NCI-H1048 (cell line): Measurements from ENCODE around the gene DEUP1.
"Not testable (repeated sequence)": the region's sequence is repeated elsewhere in the genome, so short reads cannot be mapped to it uniquely, and the experiment has no call there.

Experiments used
- DNase-seq: peaks from one replicate; lab custom pipeline; 2025; lab: John Stamatoyannopoulos, UW

DEUP1 gene

DNA sequence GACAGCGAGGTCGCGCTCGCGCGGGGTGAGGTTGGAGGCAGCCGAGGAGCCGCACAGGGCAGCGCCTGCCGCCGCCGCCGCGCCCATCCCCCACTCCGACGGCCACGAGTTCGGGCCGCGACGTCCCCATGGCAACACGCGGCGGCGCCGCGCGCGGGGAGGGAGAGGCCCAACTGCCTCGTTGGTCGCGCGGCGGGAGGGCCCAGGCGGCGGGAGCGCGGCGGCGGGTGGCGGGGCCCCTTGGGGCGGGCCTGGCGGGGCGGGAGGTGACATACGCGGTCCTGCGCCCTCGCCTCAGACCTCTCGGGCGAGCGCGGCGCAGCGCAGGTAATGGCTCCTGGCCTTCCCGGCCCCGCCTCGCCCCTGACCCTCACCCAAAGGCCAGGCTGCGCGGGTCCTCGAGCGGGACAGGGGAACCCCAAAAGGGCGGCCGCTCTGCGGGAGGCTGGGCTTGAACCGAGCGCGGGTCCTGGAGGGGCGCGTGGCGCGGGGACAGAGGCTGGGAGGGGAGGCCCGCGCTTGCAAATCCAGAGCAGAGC is at the start of gene DEUP1:
TSS of gene DEUP1 (plus strand) at position 297 of the 539 bp plus-strand sequence. CDS start 1,518 bp downstream, outside the sequence.
- DNase-seq, result no peak

- no peak for DNase-seq
Observed at GRCh38 chr11:93285430-93285829, 45.1 kb upstream of the DEUP1 start.

DNA sequence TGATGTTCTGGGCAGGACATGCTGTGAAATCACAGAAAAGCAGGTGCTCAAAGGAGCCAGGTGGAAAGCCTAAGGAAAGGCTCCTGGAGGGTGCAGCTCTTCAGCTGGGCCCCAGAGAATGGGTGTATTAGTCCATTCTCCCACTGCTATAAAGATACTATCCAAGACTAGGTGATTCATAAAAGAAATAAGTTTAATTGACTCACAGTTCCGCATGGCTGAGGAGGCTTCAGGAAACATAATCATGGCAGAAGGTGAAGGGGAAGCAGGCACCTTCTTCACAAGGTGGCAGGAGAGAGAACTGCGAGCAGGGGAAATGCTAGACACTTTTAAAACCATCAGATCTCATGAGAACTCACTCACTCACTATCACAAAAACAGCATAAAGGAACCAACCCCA is 43.1 kb upstream of the DEUP1 start:
- no peak for DNase-seq

GRCh38 chr11:93288079-93288478 is 42.5 kb upstream of the DEUP1 start:
- no peak for DNase-seq

- no peak for DNase-seq
Observed at GRCh38 chr11:93288767-93289166, 41.8 kb upstream of the DEUP1 start.

- no peak for DNase-seq
Observed at GRCh38 chr11:93289782-93290463, 40.6 kb upstream of the DEUP1 start.

- no peak for DNase-seq
Observed at GRCh38 chr11:93291110-93291509, 39.4 kb upstream of the DEUP1 start.

DNA sequence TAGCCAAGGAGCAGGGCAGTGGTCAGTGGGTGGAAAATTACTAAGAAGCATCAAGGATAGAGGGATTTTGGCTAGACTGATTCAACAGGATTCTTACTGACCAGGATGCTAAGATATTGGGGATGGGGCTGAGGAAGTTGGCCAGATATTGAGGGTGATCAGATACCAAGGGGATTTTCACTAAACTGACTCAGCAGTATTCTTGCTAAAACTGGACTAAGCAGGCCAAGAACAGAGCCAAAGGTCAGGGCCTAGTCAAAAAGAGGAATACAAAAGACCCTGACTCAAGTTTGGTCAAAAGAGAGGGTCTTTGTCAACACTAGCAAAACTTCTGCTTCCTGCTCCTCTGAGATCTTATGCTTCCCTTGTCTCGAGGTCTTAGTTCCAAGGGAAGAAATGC is 38.6 kb upstream of the DEUP1 start:
- no peak for DNase-seq

DNA sequence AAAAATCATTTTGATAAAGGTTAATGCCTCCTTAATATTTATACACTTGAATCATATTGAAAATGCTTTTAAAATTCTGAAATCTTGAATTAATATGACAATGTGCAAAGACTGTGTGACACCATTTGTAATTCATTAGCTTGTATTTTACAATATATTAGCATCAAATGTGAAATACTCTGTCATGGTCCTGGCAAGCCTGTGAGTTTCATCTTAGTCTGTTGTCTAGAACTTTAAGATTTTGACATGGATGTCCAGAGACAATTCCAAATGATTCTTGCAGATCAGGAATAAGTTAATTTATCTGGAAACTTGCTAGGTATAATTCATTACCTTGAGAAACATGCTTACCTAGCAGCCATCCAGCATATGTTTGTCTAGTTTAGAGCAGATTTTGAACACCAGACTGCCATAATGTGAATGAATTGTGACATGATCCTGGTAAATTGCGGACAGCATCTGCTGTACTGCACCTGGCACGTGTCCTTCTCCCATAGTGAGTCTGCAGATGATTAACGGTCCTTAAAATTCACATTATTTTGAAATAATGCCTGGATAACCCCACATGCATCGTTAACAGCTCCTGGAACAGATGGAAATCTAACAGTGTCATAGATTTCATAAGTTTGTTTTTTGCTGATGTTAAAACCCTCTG is 34.5 kb upstream of the DEUP1 start:
- DNase-seq, result no peak

DNA sequence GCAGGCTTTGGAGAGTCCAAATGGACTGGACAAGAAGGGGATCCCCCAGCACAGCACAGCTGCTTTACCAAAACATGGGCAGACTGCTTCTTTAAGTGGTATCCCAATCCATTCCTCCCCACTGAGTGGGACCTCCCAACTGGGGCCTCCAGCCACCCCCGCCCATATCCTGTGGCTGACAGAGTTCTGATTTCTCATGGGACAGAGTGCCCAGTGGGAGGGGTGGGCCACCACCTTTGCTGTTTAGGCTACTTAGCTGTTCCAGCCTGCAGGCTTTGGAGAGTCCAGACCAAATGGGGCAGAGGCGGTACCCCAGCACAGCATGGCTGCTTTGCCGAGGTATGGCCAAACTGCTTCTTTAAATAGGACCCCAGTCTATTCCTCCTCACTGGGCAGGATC is 26.9 kb upstream of the DEUP1 start:
- no peak for DNase-seq

DNA sequence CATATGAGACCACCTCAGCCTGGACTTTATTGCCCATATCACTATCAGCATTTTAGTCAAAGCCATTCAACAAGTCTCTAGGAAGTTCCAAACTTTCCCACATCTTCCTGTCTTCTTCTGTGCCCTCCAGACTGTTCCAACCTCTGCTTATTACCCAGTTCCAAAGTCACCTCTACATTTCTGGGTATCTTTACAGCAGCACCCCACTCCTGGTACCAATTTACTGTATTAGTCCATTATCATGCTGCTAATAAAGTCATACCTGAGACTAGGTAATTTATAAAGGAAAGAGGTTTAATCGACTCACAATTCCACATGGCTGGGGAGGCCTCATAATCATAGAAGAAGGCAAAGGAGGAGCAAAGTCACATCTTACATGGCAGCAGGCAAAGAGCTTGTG is 16.1 kb upstream of the DEUP1 start:
- DNase-seq, result not testable (repeated sequence)

DNA sequence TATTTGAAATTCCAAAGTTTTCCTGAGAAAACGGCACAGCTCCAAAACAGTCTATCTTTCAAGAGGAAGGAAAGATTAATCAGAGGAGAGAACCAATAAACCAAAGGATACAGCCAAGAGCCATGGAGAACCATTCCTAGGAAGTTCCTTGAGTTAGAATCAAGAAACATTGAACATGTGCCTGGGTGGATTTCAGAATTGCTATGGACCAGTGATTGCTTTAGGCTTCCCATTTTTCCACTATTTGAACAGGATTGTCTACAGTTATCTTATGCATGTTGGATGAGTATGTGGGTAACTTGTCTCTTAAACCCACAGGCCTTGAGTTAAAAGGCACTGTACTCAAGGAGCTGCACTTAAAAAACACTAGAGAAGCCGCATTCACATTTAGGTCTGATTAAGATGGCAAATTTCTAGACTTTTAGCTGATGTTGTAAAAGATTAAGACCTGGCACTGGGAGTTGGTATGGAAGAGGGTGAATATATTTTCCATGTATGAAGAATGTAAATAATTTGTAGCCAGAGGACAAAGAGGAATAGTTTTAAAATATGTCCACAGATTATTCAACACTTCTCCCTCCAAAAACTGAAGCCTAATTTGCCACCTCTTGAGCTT is 11.2 kb upstream of the DEUP1 start:
- no peak for DNase-seq

DNA sequence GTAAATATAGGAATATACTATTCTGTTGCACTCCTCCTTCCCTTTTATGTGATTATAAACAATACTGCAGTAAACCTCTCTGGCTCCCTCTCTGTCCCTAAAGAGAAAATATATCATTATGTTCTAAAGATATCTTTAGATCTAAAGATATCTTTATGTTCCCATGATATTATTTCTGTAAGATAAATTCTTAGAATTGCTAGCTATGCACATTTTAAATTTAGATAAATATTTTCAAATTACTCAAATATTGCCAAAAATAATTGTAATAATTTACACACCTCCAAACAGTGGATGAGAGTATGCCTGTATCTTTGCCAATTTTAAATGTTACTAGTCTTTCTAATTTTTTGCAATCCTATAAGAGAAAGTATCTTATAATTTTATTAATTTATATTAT is 10.3 kb upstream of the DEUP1 start:
- no peak for DNase-seq

GRCh38 chr11:93322207-93322606 is 8.3 kb upstream of the DEUP1 start:
- DNase-seq, result no peak

GRCh38 chr11:93323747-93324146 is 6.8 kb upstream of the DEUP1 start:
- no peak for DNase-seq

DNA sequence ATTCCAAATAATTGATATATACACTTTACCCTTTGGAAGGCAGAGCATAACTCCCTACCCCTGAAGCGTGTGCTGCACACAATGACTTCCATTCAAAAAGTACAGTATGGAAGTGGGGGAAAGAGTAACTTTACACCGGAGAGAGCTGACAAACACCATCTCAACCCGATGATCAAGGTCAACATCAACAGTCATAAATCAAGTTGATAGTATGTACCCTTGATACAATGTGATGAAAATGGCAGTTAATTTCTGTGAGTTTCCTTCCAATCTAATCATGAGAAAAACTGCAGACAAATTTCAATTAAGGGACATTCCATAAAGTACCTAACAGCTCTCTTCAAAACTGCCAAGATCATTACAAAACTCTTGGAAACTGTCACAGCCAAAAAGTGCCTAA is 6.0 kb upstream of the DEUP1 start:
- DNase-seq, result no peak

- DNase-seq, result no peak
Observed at GRCh38 chr11:93326681-93327080, 3.9 kb upstream of the DEUP1 start.

DNA sequence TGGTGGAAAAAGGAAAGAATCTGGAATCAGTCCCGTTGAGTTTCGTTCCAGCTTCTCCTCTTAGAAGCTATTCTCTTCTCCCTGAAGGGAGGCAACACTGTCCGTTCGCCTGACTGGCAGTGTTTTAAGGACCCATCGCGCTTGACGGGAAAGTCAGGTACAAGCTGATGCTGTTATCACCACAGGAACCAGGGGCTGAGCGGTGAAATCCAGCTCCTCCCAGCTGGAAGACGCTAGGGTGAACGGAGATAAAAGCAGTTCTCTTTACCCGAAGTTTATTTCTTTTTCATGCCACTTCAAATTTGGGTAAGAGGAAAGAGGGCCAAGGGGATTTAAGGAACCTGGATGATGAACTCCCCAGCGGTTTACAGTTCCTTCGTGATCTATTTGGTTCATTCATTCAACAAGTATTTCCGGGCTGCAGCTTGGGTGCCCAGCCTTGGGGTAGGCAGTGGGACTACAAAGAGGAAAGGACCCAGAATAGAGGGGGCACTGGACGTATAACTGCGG is 551 bp upstream of the DEUP1 start:
- DNase-seq, result no peak

GRCh38 chr11:93340223-93340622 is 9.7 kb downstream of the DEUP1 start:
- no peak for DNase-seq

DNA sequence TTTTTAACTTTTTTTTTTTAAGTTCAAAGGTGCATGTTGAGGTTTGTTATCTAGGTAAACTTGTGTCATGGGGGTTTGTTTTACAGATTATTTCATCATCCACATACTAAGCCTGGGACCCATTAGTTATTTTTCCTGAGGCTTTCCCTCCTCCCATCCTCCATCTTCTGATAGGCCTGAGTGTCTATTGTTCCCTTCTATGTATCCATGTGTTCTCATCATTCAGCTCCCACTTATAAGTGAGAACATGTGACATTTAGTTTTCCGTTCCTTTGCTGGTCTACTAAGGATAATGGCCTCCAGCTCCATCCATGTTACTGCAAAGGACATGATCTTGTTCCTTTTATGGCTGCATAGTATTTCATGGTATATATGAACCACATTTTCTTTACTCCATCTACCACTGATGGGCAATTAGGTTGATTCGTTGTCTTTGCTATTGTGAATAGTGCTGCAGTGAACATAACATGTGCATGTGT is 14.4 kb downstream of the DEUP1 start:
- no peak for DNase-seq

DNA sequence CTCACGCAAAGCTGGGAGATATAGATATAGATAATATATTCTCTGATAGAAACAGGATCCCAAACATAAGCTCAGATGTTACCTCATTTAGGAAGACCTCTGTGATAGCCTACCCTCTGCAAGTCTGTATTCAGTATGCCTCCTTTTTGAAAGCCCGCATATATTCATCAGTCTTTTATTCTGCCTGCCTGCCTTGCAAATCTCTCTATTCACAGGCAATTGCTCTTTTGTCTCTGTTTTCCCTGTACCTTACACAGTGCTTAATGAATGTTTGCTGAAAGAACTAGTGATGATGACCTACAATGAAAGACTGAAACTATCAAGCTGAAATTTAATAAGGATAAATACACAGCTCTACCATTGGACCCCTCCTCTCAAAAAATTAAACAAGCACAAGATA is 18.4 kb downstream of the DEUP1 start:
- DNase-seq, result no peak

GRCh38 chr11:93350835-93351234 is 20.3 kb downstream of the DEUP1 start:
- DNase-seq, result no peak

DNA sequence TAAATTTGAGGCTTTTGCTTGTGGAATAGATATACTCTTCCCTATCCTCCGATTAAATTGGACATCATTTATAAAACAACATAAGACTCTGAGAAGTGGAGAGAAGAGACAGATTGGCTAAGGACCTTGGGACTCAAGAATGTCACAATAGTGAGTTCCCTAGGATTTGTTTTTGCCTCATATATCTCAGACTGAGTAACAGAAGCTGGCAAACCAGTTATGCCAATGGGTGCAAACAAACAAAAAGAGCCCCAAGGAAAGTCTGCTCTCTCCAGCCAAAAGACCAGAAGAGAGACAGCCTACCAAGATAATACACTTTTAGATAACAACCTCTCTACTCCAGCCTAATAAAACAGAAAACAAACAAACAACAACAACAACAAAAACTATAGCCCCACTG is 28.9 kb downstream of the DEUP1 start:
- no peak for DNase-seq
